Activated CD4-positive, alpha-beta T cell treated with anti-CD3 and anti-CD28 coated beads, Interleukin-2, Interleukin-4, amounts not matched to agents 100 ng/mL and 50 ng/mL, durations not matched to agents 16 hours and 8 hours (primary cell): ENCODE results near the gene MAP3K4.

Source experiments
- DNase-seq: peaks from one replicate; pipeline ENCODE4 v3.0.0-alpha.2; 2020; ENCODE audit warnings: low spot score

The MAP3K4 gene

DNA sequence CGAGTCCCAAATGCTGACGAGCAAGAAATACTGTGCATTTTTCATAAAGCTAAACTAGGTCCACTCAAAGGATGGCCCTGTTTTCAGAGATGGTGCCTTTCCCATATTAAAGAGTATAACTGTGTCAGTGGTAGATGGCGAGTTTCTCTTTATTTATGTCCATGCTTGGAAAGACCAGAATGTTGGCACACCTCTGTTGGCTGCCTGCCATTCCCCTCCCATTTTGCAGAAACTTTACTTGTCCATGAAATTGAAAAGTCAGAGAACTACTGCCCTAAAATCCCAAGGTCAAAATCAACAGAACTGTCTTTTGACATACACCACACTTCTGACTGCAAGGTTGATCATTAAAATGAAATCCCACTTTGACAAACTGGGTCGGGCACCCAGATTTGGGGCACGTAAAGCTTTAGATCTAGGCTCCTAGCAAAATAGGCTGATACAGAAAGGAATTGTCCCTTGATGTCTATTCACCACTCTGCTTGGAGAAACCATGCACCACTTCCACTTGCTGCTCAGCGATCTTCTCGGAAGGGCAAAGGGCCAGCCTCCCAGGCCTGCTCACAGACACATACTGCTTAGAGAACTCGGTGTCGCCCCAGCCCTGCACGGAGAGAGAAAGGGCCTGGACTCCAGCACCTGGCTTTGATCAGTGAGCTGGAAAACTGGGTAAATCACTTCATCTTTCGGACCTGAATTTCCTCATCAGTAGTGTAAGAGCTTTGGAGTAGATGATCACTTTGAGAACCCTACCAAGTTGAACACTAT, 152.3 kb downstream of the MAP3K4 start:
- no peak for DNase-seq

DNA sequence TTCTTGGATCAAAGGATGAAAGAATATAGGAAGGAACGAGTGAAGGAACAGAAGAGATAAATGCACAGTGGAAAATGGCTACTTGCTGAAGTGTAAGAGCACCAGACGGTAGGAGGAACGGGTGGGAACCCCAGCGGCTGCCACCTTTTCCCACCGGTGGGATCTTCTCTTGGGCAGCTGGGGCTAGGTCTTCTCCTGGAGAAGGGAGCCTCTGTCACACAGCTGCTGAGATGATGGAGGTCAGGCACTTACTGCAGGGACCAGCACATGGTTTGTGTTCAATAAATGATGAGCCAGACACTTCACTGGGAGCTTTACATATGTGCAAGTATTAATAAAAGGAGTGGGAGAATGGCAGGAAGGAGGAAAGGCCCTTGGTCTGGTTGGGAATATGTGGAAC, 158.6 kb downstream of the MAP3K4 start:
- DNase-seq: no peak

DNA sequence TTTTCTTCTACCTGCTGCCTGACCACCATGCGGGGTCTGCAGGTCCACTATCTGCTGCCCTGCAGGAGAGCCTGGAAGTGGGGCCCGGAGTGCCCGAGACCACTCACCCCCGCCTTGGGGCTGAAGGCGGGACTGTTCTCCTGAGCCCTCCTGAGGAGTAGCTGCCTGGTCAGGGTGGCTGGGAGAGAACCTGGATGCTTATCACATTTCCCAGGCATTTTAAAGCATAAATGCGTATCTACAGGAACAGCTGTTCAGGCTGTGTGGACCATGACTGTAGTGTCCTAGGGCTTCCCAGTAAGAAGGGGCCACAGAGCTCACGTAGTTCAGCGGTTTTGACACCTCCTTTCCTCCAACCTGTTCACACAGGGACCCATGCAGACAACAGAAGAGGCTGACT, 159.0 kb downstream of the MAP3K4 start:
- no peak for DNase-seq

DNA sequence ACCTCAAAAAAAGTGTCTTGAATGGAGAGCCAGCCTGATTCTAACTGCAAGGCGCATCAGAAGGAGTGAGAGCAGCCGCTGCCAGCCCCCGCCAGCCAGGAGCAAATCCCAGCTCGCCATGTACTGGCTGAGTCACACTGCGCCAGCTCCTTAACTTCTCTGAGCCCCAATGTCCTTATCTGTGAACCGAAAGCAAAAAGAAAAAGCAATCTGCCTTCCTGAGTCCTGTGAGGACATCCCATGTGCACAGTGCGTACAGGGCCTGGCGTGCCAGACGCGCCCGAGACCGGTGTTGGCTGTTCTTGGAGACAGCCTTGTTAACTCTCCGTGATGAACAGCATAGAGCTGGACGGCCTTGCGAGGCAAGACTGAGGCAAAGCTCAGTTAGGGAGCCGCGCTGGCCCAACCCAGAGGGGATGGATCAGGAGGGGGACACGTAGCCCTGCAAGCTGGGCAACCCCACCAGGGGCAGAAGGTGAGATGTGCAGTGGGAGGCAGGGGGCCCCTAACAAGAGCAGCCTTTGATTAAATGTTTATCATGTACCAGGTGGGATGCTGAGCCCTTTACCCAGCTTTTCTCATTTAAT, 159.6 kb downstream of the MAP3K4 start:
- DNase-seq: no peak

- DNase-seq: no peak
Measured at GRCh38 chr6:161151660-161152526, 160.3 kb downstream of the MAP3K4 start.

GRCh38 chr6:161152527-161152862, 160.9 kb downstream of the MAP3K4 start:
- no peak for DNase-seq

DNA sequence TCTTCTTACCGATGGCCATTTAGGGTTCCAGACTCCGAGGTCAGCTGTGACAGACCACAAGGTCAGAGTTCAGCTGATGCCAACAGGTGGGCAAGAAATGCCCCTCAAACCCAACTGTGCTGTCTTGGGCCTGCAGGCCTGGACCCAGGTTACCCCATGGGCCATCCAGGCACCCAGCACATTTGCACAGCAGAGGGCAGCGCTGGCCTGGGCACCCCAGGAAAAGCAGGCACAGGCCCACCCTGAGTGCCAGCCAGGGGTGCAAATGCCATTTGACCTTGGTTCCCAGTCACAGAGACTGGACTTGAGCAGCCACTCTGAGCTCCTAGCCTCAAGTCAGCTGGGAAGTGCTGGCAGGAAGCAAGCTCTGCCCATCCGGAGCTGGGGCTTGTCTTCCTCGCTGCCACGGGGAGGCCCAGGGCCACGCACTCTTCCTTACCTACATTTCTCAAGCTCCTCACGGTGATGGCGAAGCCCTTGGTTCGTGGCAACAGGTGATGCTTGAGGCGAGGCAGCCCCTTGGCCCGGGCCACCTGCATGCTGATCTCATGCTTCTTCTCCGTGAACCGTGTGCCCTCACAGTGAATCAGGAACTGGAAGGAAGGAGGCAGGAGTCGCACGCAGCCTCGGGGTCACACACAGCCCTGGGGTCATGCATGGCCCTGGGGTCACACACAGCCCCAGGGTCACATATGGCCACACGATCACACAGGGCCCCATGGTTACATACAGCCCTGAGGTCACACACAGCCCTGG, 161.5 kb downstream of the MAP3K4 start:
- DNase-seq: no peak

DNA sequence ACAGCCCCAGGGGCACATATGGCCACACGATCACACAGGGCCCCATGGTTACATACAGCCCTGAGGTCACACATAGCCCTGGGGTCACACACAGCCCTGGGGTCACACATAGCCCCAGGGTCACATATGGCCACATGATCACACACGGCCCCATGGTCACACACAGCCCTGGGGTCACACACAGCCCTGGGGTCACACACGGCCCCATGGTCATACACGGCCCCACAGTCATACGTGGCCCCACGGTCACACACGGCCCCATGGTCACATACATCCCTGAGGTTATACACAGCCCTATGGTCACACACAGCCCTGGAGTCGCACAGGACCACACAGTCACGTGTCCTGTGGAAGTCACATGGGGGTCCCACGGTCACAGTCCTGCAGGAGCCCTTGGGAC, 162.2 kb downstream of the MAP3K4 start:
- no peak for DNase-seq

GRCh38 chr6:161154796-161155335, 163.3 kb downstream of the MAP3K4 start:
- no peak for DNase-seq

DNA sequence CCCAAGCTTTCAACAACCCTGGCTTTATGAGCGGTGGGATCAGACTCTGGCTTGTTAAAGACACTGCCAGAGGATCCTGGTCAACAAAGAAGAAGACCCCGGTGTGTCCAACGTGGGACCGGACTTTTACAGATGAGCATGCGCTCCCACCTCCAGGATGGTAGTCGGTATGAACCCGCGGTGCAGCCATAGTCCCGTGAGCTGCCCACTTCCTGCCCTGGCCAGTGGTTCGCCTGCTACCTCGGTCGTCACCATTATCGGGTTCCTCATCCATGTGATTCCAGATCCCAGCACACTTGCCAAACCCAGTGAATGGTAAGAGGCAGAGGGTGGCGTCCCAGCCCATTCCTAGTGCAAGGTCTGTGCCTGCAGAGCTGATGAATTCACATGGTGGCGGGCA, 169.6 kb downstream of the MAP3K4 start:
- DNase-seq: no peak

DNA sequence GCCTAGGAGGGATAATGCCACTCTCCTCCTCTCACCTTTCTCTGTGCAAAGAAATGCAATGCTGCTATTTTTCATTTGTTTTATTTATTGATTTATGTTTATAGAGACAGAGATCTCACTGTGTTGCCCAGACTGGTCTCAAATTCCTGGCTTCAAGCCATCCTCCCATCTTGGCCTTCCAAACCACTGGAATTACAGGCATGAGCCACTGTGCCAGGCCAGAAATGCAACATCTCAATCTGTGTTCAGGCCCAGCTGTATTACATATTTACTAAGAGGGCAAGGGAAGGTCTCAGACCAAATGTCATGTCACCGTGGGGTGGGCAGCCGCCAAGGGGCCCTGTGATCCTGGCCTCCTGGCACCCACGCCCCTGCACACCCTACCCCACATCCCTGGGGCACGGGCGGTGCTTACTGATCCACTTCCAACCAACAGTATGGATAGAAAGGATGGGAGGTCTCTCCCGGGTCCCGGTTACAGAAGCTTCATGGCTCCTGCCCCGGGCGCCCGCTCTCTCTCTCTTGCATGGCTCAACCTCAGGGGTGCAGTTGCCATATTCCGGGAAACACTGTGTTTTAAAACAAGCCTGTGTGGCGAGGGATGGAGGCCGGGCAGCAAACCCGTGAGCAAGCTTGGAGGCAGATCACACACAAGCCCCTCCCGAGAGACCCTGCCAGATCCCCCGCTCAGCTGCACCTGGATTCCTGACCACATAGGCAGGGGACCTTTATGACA, 170.5 kb downstream of the MAP3K4 start:
- no peak for DNase-seq

DNA sequence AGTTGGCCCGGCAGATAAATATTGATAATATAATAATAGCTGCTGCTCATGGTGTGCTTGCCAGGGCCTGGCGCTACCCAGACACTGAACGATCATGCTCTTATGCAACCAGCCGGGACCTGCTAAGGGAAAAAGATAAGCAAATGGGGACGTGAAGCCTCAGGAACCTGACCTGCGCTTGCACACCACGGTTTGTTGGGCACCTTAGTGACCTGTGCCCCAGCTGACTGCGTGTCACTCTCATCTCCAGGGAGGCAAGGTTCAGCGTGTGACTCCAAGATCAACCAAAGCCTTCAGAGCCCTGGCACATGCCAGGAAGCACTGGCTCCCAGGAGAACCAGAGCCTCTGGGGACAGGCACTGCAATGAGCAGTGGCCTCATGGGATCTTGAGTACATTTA, 171.2 kb downstream of the MAP3K4 start:
- no peak for DNase-seq

GRCh38 chr6:161163466-161164181, 172.1 kb downstream of the MAP3K4 start:
- DNase-seq: no peak

DNA sequence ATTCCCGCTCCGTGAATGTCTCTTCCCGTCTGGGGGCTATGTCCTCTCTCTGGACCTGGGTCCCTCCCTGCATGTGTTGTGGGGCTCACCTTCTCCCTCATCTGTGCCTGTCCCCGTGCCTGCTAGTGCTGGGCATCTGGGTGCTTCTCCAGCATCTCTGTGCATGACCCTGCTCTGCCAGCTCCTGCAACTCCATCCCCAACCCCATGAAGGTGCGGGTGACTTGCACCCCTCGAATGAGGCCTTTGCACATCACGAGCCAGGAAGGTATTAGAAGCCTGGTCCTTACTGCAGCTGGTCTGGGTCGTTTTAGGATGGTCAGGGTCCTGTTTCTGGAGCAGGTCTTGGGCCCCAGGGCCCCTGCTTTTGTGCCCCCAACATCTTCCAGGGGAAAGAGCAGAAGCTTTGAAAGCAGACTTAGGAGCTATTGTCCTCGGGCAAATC, 172.6 kb downstream of the MAP3K4 start:
- no peak for DNase-seq

GRCh38 chr6:161166176-161166575, 174.6 kb downstream of the MAP3K4 start:
- DNase-seq: no peak

- DNase-seq: no peak
Measured at GRCh38 chr6:161166677-161167076, 175.1 kb downstream of the MAP3K4 start.
